ENCODE measurements around the gene APOBEC3F. TPM values are rescaled to one million over a fixed set of nuclear protein-coding genes. Genes with fewer than 3 reads are reported as not detected.
A peak's percentile ranks its signal among the peaks of the same experiment; 100 is the strongest.
"Not testable (repeated sequence)": the region's sequence is repeated elsewhere in the genome, so short reads cannot be mapped to it uniquely, and the experiment has no call there.

Gene APOBEC3F
- total RNA-seq, 4 donors from 2014 or later = 2.6 to 6.8 (median 4.8) TPM; not detected in 1

DNA sequence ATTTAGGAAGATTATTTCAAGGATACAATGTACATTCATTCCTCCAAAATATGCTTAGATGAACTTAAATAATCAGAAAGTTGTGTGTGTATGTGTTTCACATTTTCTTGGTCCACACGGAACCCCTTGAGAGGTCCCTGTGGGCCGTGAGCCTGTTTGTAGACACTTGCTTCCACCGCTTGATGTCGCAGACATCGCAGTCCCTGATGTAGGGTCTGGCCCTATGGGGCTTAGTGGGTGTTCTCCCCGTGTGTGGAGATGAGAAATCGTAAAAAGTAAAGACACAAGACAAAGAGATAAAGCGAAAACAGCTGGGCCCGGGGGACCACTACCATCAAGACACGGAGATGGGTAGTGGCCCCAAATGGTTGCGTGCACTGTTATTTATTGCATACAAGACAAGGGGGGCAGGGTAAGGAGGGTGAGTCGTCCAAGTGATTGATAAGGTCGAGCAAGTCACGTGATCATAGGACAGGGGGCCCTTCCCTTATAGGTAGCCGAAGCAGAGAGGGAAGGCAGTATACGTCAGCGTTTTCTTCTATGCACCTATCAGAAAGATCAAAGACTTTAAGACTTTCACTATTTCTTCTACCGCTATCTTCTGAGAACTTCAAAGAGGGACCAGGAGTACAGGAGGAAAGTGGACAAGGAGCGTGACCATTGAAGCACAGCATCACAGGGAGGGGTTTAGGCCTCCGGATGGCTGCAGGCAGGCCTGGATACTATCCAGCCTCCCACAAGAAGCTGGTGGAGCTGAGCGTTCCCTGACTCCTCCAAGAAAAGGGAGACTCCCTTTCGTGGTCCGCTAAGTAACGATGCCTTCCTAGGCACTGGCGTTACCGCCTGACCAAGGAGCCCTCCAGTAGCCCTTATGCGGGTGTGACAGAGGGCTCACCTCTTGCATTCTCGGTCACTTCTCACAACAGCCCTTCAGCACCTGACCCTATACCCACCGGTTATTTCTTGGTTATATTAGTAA is 27.8 kb upstream of the APOBEC3F start:
- no peak for DNase-seq
- Histone ChIP-seq H3K27ac (peak overlapping the region in 3 of 4 donors; percentile 88 to 94 (median 88)), H3K36me3 (no peaks in the 10 kb centered on the region), H3K4me3 (no peak overlapping the region), H3K9me3 (no peaks in the 10 kb centered on the region), H3K4me1 (peaks cover 4 to 21% (median 14%) of the 10 kb centered on the region in 4 donors), H3K27me3 (no peaks in the 10 kb centered on the region)
- in situ Hi-C loops (cut with MboI; ENCODE audit: low pct_ligation_motif_present in 1 of 4, low pct_unique_long_range_greater_than_20kb in 1 of 4, low sequenced_read_pairs in 3 of 4) = loop anchor here in 2 of 4 donors (25.0 kb wide), 2 partner anchors 99 to 299 kb away; partner anchors contain the start of gene RPL3 (in 2 of the 2)
- intact Hi-C loops (cut with DNase I; ENCODE audit: low total_unique reads) = no loop called here
- TF ChIP-seq EP300 (IDR thresholded peaks at IDR 0.05; ENCODE audit: low read depth) = no peak
- no peak for TF ChIP-seq POLR2AphosphoS5 (IDR thresholded peaks at IDR 0.05)
- TF ChIP-seq, protein P1, sequence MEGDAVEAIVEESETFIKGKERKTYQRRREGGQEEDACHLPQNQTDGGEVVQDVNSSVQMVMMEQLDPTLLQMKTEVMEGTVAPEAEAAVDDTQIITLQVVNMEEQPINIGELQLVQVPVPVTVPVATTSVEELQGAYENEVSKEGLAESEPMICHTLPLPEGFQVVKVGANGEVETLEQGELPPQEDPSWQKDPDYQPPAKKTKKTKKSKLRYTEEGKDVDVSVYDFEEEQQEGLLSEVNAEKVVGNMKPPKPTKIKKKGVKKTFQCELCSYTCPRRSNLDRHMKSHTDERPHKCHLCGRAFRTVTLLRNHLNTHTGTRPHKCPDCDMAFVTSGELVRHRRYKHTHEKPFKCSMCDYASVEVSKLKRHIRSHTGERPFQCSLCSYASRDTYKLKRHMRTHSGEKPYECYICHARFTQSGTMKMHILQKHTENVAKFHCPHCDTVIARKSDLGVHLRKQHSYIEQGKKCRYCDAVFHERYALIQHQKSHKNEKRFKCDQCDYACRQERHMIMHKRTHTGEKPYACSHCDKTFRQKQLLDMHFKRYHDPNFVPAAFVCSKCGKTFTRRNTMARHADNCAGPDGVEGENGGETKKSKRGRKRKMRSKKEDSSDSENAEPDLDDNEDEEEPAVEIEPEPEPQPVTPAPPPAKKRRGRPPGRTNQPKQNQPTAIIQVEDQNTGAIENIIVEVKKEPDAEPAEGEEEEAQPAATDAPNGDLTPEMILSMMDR (IDR thresholded peaks at IDR 0.05) = no peak
- TF ChIP-seq POLR2A (IDR thresholded peaks at IDR 0.05) = no peak
- WGBS, 2 donors (ENCODE audit: low coverage in 1 of 2) = 86 to 89% methylated on average over 27 to 29 of the region's 29 CpGs

DNA sequence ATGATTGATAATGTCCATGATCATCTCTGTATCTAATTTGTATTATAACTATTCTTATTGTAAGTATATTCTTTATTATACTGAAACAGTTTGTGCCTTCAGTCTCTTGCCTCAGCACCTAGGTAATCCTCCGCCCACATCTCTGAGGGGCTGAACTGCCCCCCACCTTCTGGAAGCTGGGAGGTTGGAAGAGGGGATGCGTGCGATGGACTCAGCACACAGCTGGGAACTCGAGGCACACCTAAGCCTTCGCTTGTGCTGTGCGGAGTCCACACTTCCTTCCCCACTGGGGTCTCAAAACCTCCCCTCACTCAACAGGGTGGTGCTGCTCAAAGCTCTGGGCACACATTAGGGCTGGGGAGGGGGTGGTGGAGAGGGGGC is 27.1 kb upstream of the APOBEC3F start:
- peaks cover 4 to 21% (median 14%) of the 10 kb centered on the region in 4 donors for H3K4me1 ChIP-seq
- H3K4me3 ChIP-seq = peak overlapping the region in 3 of 4 donors; percentile 44 to 64 (median 46)
- in situ Hi-C loops (cut with MboI; ENCODE audit: low pct_ligation_motif_present in 1 of 4, low pct_unique_long_range_greater_than_20kb in 1 of 4, low sequenced_read_pairs in 3 of 4) = loop anchor here in 2 of 4 donors (25.0 kb wide), 2 partner anchors 99 to 299 kb away; partner anchors contain the start of gene RPL3 (in 2 of the 2)
- DNase-seq; H3K9me3 ChIP-seq; intact Hi-C loops (cut with DNase I; ENCODE audit: low total_unique reads); H3K27me3 ChIP-seq; H3K36me3 ChIP-seq: not testable (repeated sequence)
- peak overlapping the region; percentile 86 to 94 (median 88) for H3K27ac ChIP-seq
- 80 to 100% methylated on average over 1 to 6 of the region's 6 CpGs for WGBS, 2 donors (ENCODE audit: low coverage in 1 of 2)

DNA sequence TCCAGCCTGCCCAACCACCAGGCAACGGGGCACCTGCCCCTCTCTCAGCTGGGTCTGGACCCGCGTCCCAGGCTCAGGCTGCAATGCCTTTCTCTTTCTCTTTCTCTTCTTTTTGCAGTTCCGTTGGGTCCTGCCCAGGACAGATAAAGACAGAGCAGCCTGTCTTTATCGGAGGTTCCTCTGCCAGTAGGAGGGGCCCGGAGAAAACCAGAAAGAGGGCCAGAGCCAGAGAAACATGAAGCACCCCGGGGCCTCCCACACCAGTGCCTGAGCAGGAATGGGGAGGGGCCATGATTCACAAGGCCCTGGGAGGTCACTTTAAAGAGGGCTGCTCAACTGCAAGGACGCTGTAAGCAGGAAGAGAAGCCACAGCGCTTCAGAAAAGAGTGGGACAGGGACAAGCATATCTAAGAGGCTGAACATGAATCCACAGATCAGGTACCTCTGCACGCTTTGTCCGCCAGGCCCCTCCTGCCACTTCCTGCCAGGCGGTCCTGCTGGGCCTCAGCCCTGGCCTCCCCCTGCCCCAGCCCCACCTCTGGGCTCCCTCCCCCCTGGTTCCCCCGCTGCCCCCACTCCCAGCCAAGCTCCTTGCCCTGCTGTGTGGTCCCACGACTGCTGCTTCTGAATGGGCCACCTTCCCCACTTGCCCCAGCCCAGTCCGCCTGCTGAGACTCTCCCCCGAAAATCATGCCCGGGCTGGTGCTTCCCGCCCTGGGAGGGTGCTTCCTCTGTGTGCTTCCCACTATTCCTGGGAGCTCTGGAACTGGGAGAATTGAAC is 26.5 kb upstream of the APOBEC3F start, which contains the start of gene APOBEC3C:
Gene APOBEC3C, plus strand, starts transcription at position 316 of the 781 bp plus-strand sequence. Its CDS starts 106 bp downstream, at position 422.
- H3K36me3 ChIP-seq = no peaks in the 10 kb centered on the region
- no peaks in the 10 kb centered on the region for H3K9me3 ChIP-seq
- WGBS, 2 donors (ENCODE audit: low coverage in 1 of 2) = 2 to 5% methylated on average over 6 to 18 of the region's 18 CpGs
- no peaks in the 10 kb centered on the region for H3K27me3 ChIP-seq
- TF ChIP-seq, protein P1 (IDR thresholded peaks at IDR 0.05) = no peak
- peak; percentile 74 to 82 (median 80) for TF ChIP-seq POLR2AphosphoS5 (IDR thresholded peaks at IDR 0.05)
- no peak for TF ChIP-seq EP300 (IDR thresholded peaks at IDR 0.05; ENCODE audit: low read depth)
- TF ChIP-seq POLR2A (IDR thresholded peaks at IDR 0.05) = peak; percentile 73
- peaks cover 4 to 21% (median 14%) of the 10 kb centered on the region in 4 donors for H3K4me1 ChIP-seq
- H3K27ac ChIP-seq = peak within 1 kb of the TSS; percentile 86 to 94 (median 88)
- DNase-seq = peak; percentile 87
- intact Hi-C loops (cut with DNase I; ENCODE audit: low total_unique reads) = no loop called here
- in situ Hi-C loops (cut with MboI; ENCODE audit: low pct_ligation_motif_present in 1 of 4, low pct_unique_long_range_greater_than_20kb in 1 of 4, low sequenced_read_pairs in 3 of 4) = loop anchor here in 2 of 4 donors (25.0 kb wide), 2 partner anchors 98 to 298 kb away; partner anchors contain the start of gene RPL3 (in 2 of the 2)
- peak within 1 kb of the TSS; percentile 44 to 64 (median 46) for H3K4me3 ChIP-seq

DNA sequence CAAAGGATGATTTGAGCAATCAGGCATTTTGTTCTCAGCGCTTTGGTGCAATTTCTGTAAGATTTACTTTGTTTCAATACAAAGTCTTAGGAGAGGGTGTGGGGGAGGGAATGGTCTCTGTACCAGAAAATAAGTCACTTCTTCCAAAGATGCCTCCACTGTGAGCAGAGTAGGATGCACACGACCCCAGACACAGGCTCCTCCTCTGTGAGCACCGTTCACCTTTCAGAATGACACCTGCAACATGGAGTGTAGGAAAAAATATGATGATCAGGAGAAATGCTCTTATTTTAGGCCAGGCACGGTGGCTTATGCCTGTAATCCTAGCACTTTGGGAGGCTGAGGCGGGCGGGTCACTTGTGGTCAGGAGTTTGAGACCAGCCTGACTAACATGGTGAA is 25.9 kb upstream of the APOBEC3F start:
- H3K36me3 ChIP-seq; DNase-seq; H3K27me3 ChIP-seq; H3K9me3 ChIP-seq; intact Hi-C loops (cut with DNase I; ENCODE audit: low total_unique reads): not testable (repeated sequence)
- Histone ChIP-seq H3K4me3 (peak overlapping the region; percentile 44 to 64 (median 46)), H3K27ac (peak overlapping the region; percentile 86 to 94 (median 88)), H3K4me1 (peaks cover 4 to 21% (median 14%) of the 10 kb centered on the region in 4 donors)
- WGBS, 2 donors (ENCODE audit: low coverage in 1 of 2) = 0 to 37% methylated on average over 1 to 6 of the region's 6 CpGs
- in situ Hi-C loops (cut with MboI; ENCODE audit: low pct_ligation_motif_present in 1 of 4, low pct_unique_long_range_greater_than_20kb in 1 of 4, low sequenced_read_pairs in 3 of 4) = loop anchor here in 2 of 4 donors (25.0 kb wide), 2 partner anchors 98 to 298 kb away; partner anchors contain the start of gene RPL3 (in 2 of the 2)
